ENCODE data around the gene NXPE1.

The NXPE1 gene

DNA sequence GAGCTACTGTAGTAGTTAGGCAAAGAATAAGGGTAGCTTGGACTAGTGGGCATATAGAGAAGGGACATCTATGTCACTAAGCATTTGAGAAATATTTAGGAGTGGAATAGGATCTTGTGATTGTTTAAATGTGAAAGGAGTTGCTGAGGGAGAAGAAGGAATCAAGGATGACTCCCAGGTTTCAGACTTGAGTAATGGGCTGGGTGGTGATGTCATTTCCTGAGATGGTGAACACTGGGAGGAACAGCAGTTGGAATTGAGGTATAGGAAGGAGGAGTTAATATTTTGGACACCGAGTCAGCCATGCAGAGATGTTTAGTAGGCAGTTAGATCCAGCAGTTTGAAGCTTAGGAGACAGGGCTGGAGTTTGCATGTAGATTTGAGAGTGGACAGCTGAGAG is 80.3 kb downstream of the NXPE1 start:
- no peak for DNase-seq (ENCODE audit: low read depth)
- no peak for TF ChIP-seq CTCF (conservative IDR thresholded peaks at IDR 0.05; ENCODE audit: low read length)
- no peak overlapping the region for H3K4me3 ChIP-seq (ENCODE audit: low read length)

- no peak for DNase-seq (ENCODE audit: low read depth)
- TF ChIP-seq CTCF (conservative IDR thresholded peaks at IDR 0.05; ENCODE audit: low read length), result no peak
- no peak overlapping the region for H3K4me3 ChIP-seq (ENCODE audit: low read length)
Measured at GRCh38 chr11:114478768-114479167, 80.9 kb downstream of the NXPE1 start.

DNA sequence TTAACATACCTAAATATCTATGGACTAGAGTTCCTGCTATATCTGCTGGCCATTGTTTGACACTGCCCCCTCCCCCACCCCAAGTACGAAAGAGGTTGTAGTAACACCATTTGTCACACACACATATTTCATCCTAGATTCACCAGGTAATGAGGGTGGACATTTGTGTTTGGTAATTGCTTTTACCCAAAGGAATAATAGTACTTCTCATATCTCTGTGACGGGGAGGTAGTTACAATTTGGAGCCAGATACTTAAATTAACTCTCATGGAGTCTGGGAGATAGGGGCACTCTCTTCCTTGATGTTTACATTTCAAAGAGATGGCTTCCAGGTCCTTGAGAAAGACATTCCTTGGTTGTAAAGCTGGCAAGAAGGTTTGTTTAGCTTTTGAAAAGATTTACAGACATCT is 81.7 kb downstream of the NXPE1 start:
- no peak for DNase-seq (ENCODE audit: low read depth)
- no peak for TF ChIP-seq CTCF (conservative IDR thresholded peaks at IDR 0.05; ENCODE audit: low read length)
- H3K4me3 ChIP-seq (ENCODE audit: low read length), result no peak overlapping the region

- H3K4me3 ChIP-seq (ENCODE audit: low read length), result no peak overlapping the region
- DNase-seq (ENCODE audit: low read depth), result peak; percentile 52
- TF ChIP-seq CTCF (conservative IDR thresholded peaks at IDR 0.05; ENCODE audit: low read length), result no peak
Measured at GRCh38 chr11:114472661-114473060, 87.0 kb downstream of the NXPE1 start.
